LNCAP (cell line): Measurements from ENCODE around the gene KRT1.

Experiments
- CTCF ChIP-seq: fragments of 450-650 bp; IDR thresholded peaks from 2 replicates; pipeline ENCODE4 v1.5.1; 2017; ENCODE audit warnings: mild to moderate bottlenecking

The KRT1 gene

GRCh38 chr12:52704464-52704863 lies 24.3 kb upstream of the KRT1 start:
- TF ChIP-seq CTCF: no peak

GRCh38 chr12:52703878-52704277 lies 23.7 kb upstream of the KRT1 start:
- no peak for TF ChIP-seq CTCF

- no peak for TF ChIP-seq CTCF
These were observed 23.2 kb upstream of the KRT1 start, which contains the start of gene KRT77 for GRCh38 chr12:52703424-52703823. KRT77 (minus strand) TSS chr12:52703524; CDS start chr12:52703434, 90 bp downstream.

GRCh38 chr12:52702338-52702737 lies 22.1 kb upstream of the KRT1 start:
- no peak for TF ChIP-seq CTCF

- no peak for TF ChIP-seq CTCF
These were observed 21.1 kb upstream of the KRT1 start for GRCh38 chr12:52701281-52701680.

GRCh38 chr12:52699960-52700359 lies 19.8 kb upstream of the KRT1 start:
- TF ChIP-seq CTCF: no peak

GRCh38 chr12:52699373-52699772 lies 19.2 kb upstream of the KRT1 start:
- no peak for TF ChIP-seq CTCF

GRCh38 chr12:52698651-52699340 lies 18.6 kb upstream of the KRT1 start:
- TF ChIP-seq CTCF: no peak
